HG03565 (cell line): ENCODE measurements around the gene APOC4.

Source experiments
- ATAC-seq: cut with Tn5 transposase; IDR thresholded peaks from one replicate; pipeline ENCODE4 v1.9.1; 2021; ENCODE audit warnings: mild to moderate bottlenecking, moderate library complexity; ENCODE audit not compliant: unreplicated experiment

APOC4 gene

DNA sequence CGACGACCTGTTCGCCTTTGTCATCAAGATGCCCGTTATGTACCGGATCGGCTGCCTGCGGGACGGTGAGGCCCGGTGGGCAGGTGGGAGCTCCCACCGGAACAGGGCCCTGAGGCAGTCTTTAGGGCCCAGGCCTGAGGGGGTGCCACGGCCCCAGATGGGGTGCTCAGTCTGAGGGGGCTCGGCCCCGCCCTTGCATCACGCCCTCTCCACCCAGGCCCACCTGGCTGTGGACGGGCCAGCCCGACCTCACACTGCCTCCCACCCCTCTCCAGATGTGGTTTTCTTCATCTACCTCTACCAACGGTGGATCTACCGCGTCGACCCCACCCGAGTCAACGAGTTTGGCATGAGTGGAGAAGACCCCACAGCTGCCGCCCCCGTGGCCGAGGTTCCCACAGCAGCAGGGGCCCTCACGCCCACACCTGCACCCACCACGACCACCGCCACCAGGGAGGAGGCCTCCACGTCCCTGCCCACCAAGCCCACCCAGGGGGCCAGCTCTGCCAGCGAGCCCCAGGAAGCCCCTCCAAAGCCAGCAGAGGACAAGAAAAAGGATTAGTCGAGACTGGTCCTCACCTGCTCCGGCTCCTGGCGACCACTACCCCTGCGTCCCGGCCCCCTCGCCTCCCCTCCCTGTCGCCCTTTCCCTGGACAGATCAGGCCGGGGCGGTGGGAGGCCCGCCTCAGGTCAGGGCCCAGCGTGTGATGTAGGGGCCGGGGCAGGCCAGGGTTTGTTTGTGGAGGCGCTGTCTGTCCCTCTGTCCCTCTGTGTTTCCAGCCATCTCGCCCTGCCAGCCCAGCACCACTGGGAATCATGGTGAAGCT is 50.5 kb downstream of the APOC4 start:
- no peak for ATAC-seq

DNA sequence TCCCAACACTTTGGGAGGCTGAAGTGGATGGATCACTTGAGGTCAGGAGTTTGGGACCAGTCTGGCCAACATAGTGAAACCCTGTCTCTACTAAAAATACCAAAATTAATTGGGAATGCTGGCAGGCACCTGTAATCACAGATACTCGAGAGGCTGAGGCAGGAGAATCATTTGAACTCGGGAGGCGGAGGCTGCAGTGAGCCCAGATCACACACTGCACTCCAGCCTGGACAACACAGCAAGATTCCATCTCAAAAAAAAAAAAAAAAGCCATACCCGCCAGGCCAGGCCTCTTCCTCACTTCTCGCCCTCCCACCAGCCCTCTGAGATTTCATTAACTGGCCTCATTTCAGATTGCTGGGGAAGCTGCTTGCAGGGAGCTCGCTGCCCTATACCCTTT is 51.5 kb downstream of the APOC4 start:
- ATAC-seq: no peak

DNA sequence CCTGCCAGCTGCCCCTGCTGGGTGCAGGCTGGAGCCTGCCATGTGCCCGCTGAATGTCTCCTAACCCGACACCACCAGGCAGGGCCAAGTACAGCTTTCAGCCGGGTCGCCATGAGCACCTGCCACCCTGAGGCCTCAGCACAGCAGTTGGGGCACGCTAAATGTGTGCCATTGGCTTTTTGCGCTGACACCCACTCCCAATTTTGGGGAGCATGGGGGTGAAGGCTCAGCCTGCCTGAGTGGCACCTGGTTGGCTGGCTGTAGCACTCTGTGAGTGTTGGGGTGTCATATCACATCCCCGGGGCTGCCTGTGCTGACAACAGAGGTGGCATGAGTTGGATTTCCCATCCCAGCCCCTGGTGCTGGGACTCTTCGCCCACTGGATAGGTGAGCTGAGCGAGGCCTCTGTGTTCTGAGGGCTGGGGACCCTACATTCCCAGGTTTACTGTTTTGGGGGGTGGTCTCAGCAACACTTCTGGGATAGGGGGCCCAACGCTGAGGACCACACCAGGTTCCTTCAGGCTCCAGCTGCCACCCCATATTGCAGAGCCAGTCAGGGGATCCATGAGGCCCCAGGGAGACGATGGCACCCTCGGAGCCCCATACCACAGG is 52.0 kb downstream of the APOC4 start:
- ATAC-seq: no peak
